Erythroblast (primary cell): ENCODE measurements around the gene DGKD.

Source experiments
- GATA1 ChIP-seq: IDR thresholded peaks from 2 replicates; pipeline ENCODE4 v1.6.1; 2011; ENCODE audit warnings: low read depth, mild to moderate bottlenecking, control low read depth, low read length, moderate library complexity
- POLR2A ChIP-seq: IDR thresholded peaks from 2 replicates; pipeline ENCODE4 v1.6.1; 2011; ENCODE audit warnings: mild to moderate bottlenecking, low read length

DNA sequence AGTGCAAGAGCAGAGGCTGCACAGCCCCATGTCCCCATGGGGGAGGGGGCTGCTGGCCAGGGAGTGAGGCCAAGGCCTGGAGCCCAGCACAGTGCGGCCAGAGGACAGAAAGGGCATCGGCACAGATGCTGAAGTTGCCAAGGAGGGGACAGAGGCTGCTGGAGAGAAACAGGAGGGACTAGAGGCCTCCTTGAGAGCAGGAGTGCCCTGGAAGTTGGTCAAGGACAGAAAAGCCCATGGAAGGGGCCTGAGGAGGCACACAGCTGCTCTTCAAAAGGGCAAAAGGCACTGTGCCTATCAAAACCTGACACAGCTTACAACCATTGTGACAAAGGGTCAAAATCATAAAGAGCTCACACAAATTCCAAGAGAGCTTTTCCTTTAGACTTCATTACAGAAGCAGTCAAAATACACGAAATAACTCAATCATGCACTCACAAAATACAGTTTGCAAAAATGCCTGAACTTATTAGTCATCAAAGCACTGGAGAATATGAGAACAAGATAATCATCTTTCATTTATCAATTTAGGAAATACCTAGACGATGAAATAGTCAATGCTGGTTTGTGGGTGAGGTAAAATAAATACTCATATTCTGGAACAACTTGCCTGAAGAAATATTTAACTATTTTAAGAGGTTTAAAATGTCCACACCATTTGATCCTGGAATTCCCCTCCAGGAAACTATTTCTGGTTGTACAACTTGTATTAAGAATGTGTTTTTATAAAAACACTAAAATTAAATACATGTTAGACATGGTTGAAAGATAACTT lies 132.7 kb downstream of the DGKD start:
- no peak for TF ChIP-seq POLR2A
- TF ChIP-seq GATA1 = no peak
